Measurements from ENCODE around the gene HRCT1.

GRCh38 chr9:35939679-35940250, 33.8 kb downstream of the HRCT1 start:
- TF ChIP-seq CTCF (IDR thresholded peaks at IDR 0.05 in 8 of 11, conservative IDR thresholded peaks at IDR 0.05 in 3 of 11): no peak
- TF ChIP-seq POLR2AphosphoS5 (IDR thresholded peaks at IDR 0.05): no peak

All from spleen (tissue), 7 donors.